HG02588 (cell line): ENCODE data around the gene PATZ1.
"Not testable (repeated sequence)": the region's sequence is repeated elsewhere in the genome, so short reads cannot be mapped to it uniquely, and the experiment has no call there.

ENCODE experiments used
- ATAC-seq: cut with Tn5 transposase; IDR thresholded peaks from one replicate; pipeline ENCODE4 v1.9.1; 2021; ENCODE audit warnings: mild to moderate bottlenecking, moderate library complexity; ENCODE audit not compliant: unreplicated experiment

PATZ1 gene, protein sequence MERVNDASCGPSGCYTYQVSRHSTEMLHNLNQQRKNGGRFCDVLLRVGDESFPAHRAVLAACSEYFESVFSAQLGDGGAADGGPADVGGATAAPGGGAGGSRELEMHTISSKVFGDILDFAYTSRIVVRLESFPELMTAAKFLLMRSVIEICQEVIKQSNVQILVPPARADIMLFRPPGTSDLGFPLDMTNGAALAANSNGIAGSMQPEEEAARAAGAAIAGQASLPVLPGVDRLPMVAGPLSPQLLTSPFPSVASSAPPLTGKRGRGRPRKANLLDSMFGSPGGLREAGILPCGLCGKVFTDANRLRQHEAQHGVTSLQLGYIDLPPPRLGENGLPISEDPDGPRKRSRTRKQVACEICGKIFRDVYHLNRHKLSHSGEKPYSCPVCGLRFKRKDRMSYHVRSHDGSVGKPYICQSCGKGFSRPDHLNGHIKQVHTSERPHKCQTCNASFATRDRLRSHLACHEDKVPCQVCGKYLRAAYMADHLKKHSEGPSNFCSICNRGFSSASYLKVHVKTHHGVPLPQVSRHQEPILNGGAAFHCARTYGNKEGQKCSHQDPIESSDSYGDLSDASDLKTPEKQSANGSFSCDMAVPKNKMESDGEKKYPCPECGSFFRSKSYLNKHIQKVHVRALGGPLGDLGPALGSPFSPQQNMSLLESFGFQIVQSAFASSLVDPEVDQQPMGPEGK

DNA sequence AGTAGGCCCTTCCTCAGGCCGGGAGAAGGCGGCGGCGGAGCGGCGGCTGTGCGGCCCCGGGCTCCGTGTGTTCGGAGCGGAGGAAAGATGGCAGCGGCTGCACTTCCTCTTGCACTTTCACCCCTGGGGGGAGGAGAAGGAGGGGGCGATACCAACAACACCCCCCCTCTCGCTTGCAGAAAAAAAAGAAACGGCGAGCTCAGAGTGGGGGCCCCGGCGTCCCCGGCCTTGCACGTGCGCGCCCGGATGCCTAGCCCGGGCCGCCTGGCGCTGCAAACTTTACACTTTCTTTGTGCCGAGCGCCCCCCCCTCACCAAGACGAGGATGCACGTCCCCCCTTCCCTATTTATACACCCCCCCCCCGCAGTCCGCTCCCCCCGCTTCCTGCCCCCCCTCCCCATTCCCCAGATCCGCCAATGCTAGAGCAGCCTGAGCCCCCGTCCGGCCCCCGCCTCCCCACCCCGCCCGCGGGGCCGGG, at the start of gene PATZ1:
Gene PATZ1, minus strand, starts transcription at position 92 of the 478 bp plus-strand sequence. CDS start 744 bp downstream, outside the sequence.
- peak; percentile 30 for ATAC-seq

DNA sequence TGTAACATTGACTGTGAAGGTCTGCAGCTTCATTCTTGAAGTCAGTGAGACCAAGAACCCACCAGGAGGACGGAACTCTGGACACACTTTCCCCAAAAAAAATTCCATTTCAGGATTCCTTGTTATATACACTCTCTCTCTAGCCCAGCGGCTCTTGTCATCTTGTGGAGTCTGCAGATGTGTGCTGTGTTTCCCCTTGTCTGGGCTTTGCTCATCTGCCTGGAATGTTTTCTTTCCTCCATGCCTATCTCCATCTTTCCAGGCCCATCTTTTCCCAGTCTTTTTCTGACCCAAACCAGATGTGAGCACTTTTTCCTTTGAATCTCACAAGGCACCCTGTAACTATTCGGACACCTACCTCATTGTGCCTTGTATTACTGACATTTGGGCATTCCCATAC, 48.2 kb upstream of the PATZ1 start:
- ATAC-seq = no peak

DNA sequence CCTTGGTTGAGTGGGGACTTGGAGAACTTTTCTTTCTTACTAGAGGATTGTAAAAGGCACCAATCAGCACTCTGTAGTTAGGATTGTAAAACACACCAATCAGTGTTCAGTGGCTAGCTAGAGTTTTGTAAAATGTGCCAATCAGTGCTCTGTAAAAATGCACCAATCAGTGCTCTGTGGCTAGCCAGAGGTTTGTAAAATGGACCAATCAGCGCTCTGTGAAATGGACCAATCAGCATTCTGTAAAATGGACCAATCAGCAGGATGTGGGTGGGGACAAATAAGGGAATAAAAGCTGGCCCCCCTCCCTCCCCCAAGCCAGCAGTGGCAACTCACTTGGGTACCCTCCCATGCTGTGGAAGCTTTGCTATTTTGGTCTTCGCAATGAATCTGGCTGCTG, 47.7 kb upstream of the PATZ1 start:
- no peak for ATAC-seq

DNA sequence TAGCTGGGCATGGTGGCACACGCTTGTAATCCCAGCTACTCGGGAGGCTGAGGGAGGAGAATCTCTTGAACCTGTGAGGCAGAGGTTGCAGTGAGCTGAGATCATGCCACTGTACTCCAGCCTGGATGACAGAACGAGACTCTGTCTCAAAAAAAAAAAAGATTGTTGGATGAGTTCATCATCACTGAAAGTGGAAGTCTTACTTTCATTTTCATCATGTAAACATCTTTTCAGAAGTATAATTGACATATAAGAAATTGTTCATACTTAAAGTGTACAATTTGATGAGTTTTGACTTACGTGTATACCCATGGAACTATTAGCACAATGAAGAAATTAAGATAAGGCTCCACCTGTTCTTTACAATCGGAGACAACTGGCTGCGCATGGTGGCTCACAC, 32.5 kb upstream of the PATZ1 start:
- not testable (repeated sequence) for ATAC-seq

DNA sequence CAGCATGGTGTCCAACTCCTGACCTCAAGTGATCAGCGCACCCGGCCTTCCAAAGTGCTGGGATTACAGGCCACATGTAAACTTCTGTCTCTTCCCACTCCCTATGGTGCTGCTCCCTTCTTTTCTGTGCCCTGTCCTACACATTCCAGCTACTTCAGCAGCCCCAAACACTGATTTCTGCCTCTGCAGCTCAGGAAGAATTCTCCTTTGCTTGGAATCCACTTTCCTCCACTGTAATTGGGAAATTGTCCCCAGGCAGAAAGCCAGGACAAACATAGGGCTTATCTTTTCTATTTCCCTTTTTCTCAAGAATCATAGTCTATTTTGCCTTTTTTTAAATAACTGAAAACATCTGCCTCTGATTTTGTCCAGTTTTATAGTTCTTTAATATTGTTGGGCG, 32.0 kb upstream of the PATZ1 start:
- ATAC-seq = no peak

DNA sequence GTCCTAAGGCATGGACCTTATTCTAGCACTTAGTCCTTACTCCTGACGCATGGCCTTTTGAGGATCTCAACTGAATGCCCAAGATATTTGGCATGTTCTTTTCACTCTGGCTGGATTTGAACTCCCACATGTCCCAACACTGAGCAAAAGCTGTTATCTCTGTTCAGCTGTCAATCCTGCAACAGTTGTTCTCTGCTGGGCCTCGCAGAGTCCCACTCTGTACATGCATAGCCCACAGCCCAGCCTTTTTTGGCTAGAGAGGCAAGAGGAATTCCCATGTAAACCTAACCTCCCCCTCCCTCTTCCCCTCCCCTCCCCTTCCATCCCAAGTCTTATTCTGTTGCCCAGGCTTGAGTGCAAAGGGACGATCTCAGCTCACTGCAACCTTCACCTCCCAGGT, 31.5 kb upstream of the PATZ1 start:
- no peak for ATAC-seq

DNA sequence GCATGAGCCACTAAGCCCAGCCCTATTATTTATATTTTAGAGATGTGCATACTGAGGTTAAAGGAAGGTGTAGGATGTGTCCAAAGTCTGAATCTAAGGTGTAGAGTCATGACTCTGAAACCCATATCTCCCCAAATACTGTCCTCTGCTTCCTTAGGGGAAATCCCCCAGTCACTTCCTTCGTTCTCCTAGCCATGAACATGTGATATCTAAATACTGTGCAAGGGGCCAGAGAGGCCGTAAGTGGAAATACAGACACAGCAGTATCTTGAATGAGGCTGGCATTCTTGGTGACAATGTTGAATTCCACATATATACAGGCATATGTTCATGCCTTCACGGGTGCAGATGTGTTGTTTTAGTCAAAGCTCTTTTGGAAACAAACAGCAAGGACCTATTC, 21.3 kb upstream of the PATZ1 start:
- ATAC-seq = no peak

DNA sequence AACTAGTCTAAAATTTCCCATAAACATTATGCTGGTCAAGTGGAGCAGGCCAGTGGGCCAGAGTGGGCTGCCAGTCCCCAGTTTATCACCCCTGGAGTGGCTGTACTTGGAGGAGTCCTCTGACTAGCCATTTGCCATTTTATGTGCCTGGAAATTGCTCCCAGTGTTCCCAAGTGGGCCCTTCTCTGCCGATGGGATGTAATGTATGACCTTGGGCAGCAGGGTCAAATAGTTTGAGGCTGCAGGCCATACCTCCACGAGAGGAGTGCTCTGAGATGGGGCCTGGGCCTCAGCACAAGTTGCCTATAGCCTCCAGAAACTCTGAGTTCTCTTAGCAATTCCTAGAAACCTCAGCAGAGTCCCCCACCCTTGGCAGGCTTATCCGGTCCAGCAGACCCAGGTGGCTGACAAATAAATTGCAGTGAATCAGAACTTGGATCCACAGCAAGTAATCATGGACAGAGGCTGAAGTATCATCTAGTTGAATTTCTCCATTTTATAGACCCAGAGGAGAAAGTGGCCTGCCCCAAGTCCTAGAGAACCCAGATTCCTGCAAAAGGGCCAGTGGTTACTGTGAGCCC, 17.8 kb upstream of the PATZ1 start:
- ATAC-seq = no peak

DNA sequence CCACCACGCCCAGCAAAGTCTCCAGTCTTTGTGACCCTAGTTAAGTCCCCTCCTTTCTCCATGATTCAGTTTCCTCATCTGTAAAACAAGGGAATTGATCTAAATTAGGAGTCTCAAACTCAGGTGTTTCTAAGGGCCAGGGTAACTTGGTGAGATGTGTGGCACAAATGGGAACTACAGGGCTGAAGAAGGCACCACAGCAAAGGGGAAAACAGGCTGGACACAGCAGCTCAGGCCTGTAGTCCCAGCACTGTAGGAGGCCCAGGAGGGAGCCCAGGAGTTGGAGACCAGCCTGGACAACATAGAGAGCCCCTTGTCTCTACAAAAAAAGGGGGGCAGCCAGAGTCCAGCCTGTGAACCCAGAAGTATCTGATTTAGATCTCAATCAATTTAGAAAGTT, 15.6 kb upstream of the PATZ1 start:
- ATAC-seq = no peak

DNA sequence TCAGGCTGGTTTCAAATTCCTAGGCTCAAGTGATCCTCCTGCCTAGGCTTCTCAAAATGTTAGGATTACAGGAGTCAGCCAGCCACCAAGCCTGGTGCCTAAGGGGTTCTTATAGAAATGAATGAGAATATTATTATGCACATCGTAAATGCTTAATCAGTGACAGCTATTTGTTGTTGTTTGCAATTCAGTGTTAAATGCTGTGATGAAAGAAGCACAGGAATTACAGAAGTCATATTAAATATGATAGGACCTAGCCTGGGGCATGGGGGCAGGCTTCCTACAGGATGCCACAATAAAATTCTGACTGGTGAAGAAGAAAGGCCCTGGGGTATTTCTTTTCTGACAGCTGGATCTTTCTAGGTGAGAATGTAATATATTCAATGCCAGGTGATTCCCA, 13.9 kb upstream of the PATZ1 start:
- no peak for ATAC-seq

DNA sequence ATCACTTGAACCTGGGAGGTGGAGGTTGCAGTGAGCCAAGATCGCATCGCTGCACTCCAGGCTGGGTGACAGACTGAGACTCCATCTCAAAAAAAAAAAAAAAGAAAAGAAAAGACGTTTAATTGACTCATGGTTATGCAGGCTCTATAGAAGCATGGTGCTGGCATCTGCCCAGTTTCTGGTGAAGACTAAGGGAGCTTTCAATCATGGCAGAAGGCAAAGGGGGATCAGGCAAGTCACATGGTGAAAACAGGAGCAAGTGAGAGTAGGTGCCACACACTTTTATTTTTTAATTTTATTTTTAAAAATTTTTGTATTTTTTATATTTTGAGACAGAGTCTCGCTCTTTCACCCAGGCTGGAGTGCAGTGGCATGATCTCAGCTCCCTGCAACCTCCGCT, 8.4 kb upstream of the PATZ1 start:
- ATAC-seq = no peak

DNA sequence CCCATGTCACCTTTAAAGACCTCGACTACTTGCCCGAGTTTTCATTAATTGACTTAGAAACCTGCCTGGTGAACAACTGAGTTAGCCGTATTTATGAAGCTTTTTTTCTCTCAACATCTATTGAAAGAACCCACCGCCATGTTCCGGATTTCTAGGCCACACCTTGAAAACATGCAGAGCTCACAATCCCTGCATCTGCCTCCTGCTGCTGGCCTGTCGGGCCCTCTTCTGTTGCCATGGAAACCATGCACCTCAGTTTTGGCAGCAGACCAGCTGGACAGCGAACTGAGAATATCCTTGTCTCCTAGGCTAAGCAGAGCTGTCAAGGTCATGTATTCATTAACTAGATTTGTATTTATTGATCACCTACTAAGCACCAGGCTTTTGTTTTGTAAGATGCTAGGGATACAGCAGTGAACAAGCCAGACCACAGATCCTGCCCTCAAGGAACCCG, 4.3 kb upstream of the PATZ1 start:
- ATAC-seq = no peak

DNA sequence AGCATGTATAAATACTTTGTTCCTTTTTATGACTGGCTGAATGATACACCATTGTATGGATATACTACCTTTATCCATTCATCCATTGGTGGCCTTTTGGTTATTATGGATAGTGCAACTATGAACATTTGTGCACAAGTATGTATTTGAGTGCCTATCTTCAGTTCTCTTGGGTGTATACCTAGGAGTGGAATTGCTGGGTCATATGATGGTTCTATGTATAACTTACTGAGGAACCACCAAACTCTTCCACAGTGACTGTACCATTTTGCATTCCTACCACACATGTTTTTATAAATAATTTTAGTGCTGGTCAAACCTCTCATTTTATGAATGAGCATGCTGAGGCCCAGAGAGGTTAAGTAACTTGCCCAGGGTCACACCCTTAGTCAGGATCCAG, 3.8 kb upstream of the PATZ1 start:
- ATAC-seq = no peak

DNA sequence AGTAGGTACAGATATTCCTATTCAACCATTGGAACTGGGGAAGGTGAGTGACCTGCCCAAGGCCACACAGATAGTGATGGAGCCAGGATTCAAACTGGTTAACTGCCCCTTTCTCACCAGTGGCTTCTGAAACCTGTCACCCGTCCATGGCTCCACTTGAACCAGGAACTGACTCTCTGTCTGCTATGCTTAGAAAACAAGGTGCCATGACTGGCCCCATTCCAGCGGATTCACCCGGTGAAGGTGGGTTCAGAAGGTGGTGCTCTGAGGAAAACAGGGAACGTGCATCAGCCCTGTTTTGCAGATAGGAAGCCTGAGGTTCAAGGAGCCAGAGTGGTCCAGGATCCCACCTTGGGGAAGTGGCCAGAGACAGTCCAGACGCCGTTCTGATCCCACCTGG, 2.6 kb upstream of the PATZ1 start:
- ATAC-seq = no peak

DNA sequence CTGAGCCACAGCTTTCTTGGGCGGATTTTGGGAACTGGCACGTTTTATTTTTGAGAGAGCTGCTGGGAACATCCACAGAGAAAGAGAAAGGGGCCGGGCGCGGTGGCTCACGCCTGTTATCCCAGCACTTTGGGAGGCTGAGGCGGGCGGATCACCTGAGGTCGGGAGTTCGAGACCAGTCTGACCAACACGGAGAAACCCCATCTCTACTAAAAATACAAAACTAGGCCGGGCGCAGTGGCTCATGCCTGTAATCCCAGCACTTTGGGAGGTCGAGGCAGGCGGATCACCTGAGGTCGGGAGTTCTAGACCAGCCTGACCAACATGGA, 1.8 kb upstream of the PATZ1 start:
- ATAC-seq = not testable (repeated sequence)

DNA sequence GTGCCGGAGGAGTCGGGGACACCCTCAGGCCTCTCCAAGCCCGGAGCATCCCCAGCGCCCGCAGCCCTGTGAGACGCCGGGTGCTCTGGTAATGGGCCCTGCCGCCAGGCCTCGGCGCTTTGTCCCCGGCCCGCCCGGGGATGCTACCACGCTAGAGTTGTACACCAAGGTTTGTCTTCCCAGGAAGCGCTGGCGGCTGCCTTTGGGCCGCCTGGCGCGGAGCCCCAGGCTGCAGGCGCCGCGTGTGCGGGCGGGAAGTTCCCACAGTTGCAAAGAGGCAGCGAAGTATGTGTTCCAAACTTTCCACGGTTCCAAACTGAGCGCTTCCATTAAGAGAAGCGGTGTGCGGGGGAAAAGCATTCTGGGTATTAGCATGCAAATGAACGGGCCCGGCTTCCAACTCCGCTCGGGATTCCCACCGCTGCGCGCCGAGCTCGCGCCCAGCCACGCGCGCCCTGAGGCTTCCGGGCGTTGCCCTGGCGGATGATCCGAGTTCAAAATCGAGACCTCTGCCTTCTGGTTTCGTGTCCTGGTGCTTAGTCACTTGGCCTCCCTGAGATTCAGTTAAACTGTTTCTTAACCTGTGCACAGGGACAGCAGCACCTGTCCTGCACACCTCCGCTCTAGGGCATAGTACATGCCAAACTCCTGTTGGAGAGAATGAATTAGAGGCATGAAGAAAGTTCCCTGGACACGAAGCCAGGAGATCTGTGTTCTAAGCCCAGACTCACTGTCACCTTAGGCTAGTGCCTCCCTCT, 1.3 kb upstream of the PATZ1 start:
- ATAC-seq = no peak

DNA sequence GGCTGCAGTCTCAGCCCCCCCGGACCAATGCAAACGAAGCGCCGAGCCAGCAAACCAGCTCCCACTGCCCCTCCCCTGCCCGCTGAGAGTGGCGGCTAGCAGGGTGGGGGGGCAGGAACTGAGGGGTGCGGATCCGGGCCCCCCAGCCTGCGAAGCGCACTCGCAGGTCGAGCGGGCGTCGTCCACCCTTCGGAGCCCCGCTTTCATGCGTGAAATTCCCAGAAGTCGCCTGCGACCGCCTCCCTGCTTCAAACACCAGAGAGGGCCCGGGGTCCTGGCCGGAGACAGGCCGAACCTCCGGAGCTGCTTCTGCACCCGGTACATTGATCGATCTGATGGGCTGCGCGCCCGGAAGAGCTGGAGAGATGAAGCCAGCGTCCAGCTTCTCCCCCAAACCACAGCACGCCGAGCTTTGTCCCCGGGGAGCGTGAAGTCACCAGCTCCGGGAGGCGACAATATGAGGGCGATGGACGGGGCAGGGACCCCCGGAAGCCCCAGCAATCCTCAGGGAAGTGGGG, 646 bp upstream of the PATZ1 start:
- no peak for ATAC-seq

DNA sequence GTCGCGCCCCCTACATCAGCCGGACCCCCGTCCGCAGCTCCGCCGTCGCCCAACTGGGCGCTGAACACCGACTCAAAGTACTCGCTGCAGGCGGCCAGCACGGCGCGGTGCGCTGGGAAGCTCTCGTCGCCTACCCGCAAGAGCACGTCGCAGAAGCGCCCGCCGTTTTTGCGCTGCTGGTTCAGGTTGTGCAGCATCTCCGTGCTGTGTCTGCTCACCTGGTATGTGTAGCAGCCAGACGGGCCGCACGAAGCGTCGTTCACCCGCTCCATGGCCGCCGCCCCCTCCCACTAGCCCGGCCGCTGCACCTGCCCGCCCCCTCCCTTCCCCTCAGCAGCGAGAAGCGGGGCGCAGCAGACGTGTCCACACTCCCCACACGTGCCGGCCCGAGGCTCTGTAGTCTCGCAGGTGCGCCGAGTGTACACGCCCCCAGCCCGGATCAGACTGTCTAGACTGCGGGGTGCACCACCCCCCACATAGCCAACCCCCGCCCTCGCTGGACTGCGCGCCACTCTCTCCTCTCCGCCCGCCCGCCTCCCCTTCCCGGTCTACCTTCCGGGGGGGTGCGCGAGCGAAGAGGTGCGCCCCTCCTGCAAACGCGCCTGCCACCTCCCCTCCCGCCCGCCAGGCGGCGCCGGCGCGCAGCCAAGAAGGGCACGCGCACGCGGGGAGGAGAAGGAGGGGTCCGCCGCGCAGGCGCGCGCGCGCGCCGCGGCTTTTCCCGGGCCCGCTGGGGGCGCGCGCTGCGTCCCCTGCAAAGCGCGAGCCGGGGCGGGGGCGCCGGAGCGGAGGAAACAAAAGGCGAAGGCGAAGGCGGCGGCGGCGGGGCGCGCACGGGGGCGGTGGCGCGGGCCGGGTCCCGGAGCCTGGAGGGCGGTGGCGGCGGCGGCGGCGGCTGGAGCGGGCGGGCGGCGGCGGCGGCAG, 553 bp downstream of the PATZ1 start:
- ATAC-seq = peak; percentile 53

DNA sequence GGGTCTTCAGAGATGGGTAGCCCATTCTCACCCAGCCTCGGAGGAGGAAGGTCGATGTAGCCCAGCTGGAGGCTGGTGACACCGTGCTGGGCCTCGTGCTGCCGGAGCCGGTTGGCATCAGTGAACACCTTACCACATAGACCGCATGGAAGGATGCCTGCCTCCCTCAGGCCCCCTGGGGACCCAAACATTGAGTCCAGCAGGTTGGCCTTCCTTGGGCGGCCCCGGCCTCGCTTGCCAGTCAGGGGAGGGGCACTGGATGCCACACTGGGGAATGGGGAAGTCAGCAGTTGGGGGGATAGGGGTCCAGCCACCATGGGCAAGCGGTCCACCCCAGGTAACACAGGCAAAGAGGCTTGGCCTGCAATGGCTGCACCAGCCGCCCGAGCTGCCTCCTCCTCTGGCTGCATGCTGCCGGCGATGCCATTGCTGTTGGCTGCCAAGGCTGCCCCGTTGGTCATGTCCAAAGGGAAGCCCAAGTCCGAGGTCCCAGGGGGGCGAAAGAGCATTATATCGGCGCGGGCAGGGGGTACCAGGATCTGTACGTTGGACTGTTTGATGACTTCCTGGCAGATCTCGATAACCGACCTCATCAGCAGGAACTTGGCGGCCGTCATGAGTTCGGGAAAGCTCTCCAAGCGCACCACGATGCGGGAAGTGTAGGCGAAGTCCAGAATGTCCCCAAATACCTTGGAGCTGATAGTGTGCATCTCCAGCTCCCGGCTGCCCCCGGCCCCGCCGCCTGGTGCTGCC, 1.4 kb downstream of the PATZ1 start:
- ATAC-seq = no peak
